Stimulated activated CD8-positive, alpha-beta memory T cell treated with anti-CD3 and anti-CD28 coated beads, Interleukin-12 subunit alpha, Interleukin-12 subunit beta, amount 100 ng/mL, for 4 hours (primary cell): ENCODE data around the gene MSI2.
"Not testable (repeated sequence)": the region's sequence is repeated elsewhere in the genome, so short reads cannot be mapped to it uniquely, and the experiment has no call there.

ENCODE experiments used
- DNase-seq: peaks from one replicate; pipeline ENCODE4 v3.0.0-alpha.2; 2020; ENCODE audit warnings: low read depth

The MSI2 gene

GRCh38 chr17:57292091-57292490 is 35.8 kb downstream of the MSI2 start:
- DNase-seq, result no peak

- DNase-seq, result no peak
Measured at GRCh38 chr17:57293077-57293476, 36.8 kb downstream of the MSI2 start.

GRCh38 chr17:57294101-57294500 is 37.8 kb downstream of the MSI2 start:
- DNase-seq, result no peak

- peak; percentile 15 for DNase-seq
Measured at GRCh38 chr17:57294629-57295501, 38.5 kb downstream of the MSI2 start.

GRCh38 chr17:57295526-57296023 is 39.3 kb downstream of the MSI2 start:
- DNase-seq, result no peak

GRCh38 chr17:57296231-57296630 is 39.9 kb downstream of the MSI2 start:
- no peak for DNase-seq

GRCh38 chr17:57299176-57299575 is 42.9 kb downstream of the MSI2 start:
- DNase-seq, result no peak

GRCh38 chr17:57300592-57300991 is 44.3 kb downstream of the MSI2 start:
- DNase-seq, result not testable (repeated sequence)

GRCh38 chr17:57302690-57303465 is 46.6 kb downstream of the MSI2 start:
- no peak for DNase-seq

- no peak for DNase-seq
Measured at GRCh38 chr17:57305144-57305728, 48.9 kb downstream of the MSI2 start.

GRCh38 chr17:57305908-57306504 is 49.7 kb downstream of the MSI2 start:
- DNase-seq, result no peak

- DNase-seq, result no peak
Measured at GRCh38 chr17:57308543-57309186, 52.3 kb downstream of the MSI2 start.

GRCh38 chr17:57309479-57309878 is 53.2 kb downstream of the MSI2 start:
- no peak for DNase-seq

GRCh38 chr17:57311281-57312216 is 55.2 kb downstream of the MSI2 start:
- no peak for DNase-seq

GRCh38 chr17:57312242-57312641 is 55.9 kb downstream of the MSI2 start:
- no peak for DNase-seq

GRCh38 chr17:57313097-57313835 is 56.9 kb downstream of the MSI2 start:
- no peak for DNase-seq

- no peak for DNase-seq
Measured at GRCh38 chr17:57315061-57316015, 59.0 kb downstream of the MSI2 start.

- DNase-seq, result no peak
Measured at GRCh38 chr17:57316361-57316760, 60.0 kb downstream of the MSI2 start.

- no peak for DNase-seq
Measured at GRCh38 chr17:57317079-57317478, 60.8 kb downstream of the MSI2 start.
